ENCODE data around the gene CD244.

DNA sequence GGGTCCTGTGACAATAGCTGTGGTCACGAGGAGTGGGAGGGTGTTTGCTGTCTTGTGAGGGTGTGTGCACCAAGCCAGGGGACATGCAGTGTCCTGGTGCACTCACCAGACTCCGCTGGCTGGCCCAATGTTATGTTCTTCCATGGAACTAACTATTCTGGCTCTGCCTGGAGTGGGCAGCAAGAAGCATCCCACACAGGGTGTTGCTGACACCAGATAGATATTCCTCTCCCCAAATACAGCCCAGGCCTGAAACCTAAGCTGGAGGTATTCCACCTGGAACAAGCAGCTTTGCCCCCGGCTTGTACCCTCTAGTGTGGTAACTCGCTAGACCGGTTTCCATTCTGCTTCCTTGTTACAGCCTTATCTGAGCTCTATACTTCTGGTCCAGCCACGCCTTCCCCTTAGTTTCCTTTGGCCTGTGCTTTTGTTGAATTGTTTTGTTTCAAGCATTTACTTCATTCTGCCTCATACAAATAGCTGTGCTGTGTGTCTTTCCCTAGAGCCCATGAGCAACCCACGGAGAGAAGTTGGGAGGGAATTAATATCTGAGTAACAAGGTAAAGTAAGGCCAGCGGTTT is 81.4 kb downstream of the CD244 start:
- TF ChIP-seq TAF1 (IDR thresholded peaks at IDR 0.05; ENCODE audit: borderline replicate concordance, low read depth, low read length) (0 out of 2 replicates have a peak, but pooled peaks have one; percentile 15), POLR2A (IDR thresholded peaks at IDR 0.05; ENCODE audit: low read depth, low read length) (no peak), POLR2AphosphoS5 (IDR thresholded peaks at IDR 0.05; ENCODE audit: low read depth, low read length) (no peak)

Data from GM12892 (cell line).